HL-60 (cell line): ENCODE measurements around the gene KRT16.
"Not testable (repeated sequence)": the region's sequence is repeated elsewhere in the genome, so short reads cannot be mapped to it uniquely, and the experiment has no call there.

Experiments
- DNase-seq, 2 experiments: peaks; one replicate each; pipeline ENCODE4 v3.0.0-alpha.2; 2010 to 2020; ENCODE audit warnings: low read depth in 1 of 2, low spot score in 1 of 2
- H3K27ac ChIP-seq: fragments of 250-450 bp; sonication (Bioruptor Pico); replicated peaks from 2 replicates; pipeline ENCODE4 v1.5.1; 2020; ENCODE audit warnings: mild to moderate bottlenecking, moderate library complexity
- H3K27me3 ChIP-seq: fragments of 250-450 bp; sonication (Bioruptor Pico); 2 replicates; pipeline ENCODE4 v1.5.1; 2021; ENCODE audit warnings: mild to moderate bottlenecking, moderate library complexity; ENCODE audit not compliant: insufficient read depth, poor library complexity, severe bottlenecking
- H3K4me3 ChIP-seq: replicated peaks from 2 replicates; pipeline ENCODE4 v1.5.1; 2011; ENCODE audit warnings: mild to moderate bottlenecking, control low read depth, low read length; ENCODE audit not compliant: insufficient read depth
- CTCF ChIP-seq: IDR thresholded peaks from one replicate; pipeline ENCODE4 v1.5.1; 2011; ENCODE audit warnings: low read length, control low read depth, inconsistent platforms; ENCODE audit not compliant: insufficient read depth
- GABPA ChIP-seq: IDR thresholded peaks from 2 replicates; pipeline ENCODE4 v1.6.1; 2012; ENCODE audit warnings: low read depth
- POLR2AphosphoS5 ChIP-seq: IDR thresholded peaks from 2 replicates; pipeline ENCODE4 v1.6.1; 2012; ENCODE audit warnings: low read depth
- SPI1 ChIP-seq: IDR thresholded peaks from 2 replicates; pipeline ENCODE4 v1.6.1; 2012; ENCODE audit warnings: low read depth, mild to moderate bottlenecking, borderline replicate concordance
- TF ChIP-seq, protein P1 (sequence below): IDR thresholded peaks from 2 replicates; pipeline ENCODE4 v1.6.1; 2012; ENCODE audit warnings: low read depth; ENCODE audit not compliant: insufficient replicate concordance

KRT16 gene

GRCh38 chr17:41629316-41629715, 16.7 kb upstream of the KRT16 start:
- TF ChIP-seq POLR2AphosphoS5, result no peak
- no peak for TF ChIP-seq SPI1
- TF ChIP-seq GABPA, result no peak
- TF ChIP-seq, protein P1, sequence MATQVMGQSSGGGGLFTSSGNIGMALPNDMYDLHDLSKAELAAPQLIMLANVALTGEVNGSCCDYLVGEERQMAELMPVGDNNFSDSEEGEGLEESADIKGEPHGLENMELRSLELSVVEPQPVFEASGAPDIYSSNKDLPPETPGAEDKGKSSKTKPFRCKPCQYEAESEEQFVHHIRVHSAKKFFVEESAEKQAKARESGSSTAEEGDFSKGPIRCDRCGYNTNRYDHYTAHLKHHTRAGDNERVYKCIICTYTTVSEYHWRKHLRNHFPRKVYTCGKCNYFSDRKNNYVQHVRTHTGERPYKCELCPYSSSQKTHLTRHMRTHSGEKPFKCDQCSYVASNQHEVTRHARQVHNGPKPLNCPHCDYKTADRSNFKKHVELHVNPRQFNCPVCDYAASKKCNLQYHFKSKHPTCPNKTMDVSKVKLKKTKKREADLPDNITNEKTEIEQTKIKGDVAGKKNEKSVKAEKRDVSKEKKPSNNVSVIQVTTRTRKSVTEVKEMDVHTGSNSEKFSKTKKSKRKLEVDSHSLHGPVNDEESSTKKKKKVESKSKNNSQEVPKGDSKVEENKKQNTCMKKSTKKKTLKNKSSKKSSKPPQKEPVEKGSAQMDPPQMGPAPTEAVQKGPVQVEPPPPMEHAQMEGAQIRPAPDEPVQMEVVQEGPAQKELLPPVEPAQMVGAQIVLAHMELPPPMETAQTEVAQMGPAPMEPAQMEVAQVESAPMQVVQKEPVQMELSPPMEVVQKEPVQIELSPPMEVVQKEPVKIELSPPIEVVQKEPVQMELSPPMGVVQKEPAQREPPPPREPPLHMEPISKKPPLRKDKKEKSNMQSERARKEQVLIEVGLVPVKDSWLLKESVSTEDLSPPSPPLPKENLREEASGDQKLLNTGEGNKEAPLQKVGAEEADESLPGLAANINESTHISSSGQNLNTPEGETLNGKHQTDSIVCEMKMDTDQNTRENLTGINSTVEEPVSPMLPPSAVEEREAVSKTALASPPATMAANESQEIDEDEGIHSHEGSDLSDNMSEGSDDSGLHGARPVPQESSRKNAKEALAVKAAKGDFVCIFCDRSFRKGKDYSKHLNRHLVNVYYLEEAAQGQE, result no peak
- no peak for TF ChIP-seq CTCF
- H3K4me3 ChIP-seq, result no peak overlapping the region
- H3K27ac ChIP-seq, result no peak overlapping the region
- DNase-seq, result no peak
- no peaks in the 10 kb centered on the region for H3K27me3 ChIP-seq

DNA sequence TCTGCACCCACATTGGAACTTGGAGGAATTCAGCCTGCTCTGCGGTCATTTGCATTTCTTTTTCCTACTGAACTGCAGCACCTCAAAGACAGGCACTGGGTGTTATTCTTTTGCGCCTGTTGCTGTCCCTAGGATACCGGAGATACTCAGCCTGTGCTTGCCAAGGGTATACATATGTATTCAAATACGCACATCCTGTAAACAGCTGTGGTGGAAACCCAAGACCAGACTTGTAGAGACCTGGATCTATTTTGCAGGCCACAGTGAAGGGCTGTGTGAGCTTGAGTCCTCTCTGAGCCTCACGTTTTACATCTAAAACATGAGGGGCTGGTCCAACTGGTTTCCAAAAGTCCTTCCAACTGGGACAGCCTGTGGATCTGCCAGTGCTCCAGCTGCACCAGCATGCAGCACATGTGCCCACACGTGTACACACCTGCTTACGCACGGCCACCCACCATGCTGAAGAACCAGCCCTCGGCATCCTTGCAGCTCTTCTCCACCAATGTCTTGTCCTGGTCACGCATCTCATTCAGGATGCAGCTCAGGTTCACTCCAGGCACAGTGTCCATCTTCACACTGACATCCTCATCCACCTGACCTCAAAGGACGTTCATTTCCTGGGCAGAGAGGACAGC, 16.2 kb upstream of the KRT16 start:
- not testable (repeated sequence) for H3K4me3 ChIP-seq, DNase-seq, H3K27ac ChIP-seq, H3K27me3 ChIP-seq

DNA sequence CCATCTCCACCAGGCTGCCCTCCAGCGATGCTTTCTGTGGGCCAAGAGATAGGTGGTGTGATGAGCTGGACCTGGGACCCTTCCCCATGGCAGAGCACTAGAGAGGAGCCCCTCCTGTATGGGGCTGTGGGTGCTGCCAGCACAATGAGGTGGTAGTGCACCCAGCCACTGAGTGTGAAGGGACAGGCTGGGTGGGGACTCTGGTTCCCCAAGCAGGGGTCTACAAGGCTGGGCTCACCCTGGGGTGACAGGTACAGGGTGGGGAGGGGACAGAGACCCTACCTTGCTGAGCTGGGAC, 15.5 kb upstream of the KRT16 start:
- H3K27me3 ChIP-seq, H3K27ac ChIP-seq, H3K4me3 ChIP-seq, DNase-seq: not testable (repeated sequence)

DNA sequence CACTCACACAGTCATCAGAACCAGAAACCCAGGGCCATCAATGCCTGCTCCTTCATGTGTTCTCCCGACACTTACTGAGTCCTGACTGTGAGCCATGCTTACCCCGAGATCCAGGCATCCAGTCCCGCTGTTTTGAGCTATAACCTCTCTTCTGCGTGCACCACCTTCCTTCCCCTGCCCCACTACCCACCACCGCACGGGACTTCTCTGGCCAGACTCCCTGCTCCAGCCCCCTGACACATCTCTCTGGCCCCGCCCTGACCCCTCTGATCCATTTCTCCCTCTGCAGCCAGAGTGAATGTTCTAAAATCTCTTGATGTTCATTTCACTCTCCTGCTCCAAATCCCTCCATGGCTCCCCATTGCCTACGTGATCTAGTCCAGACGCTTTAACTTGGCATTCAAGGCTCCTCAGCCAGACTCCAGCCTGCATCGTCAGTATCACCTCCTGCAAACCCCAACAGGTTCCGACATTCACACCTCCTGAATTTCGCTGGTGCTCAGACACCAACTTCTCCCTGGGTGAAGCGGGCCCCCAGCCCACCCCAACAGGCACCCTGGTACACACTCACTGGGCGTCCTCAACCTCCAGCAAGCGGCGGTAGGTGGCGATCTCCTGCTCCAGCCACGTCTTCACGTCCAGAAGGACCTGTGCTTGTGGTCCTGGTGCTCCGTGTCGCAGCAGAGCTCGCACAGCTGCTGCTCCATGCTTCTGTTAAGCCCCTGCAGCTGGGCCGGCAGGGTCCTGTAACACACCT, 14.9 kb upstream of the KRT16 start:
- H3K4me3 ChIP-seq, result no peak overlapping the region
- TF ChIP-seq, protein P1, result no peak
- no peak for TF ChIP-seq POLR2AphosphoS5
- no peak for TF ChIP-seq CTCF
- no peak for TF ChIP-seq GABPA
- TF ChIP-seq SPI1, result no peak
- no peaks in the 10 kb centered on the region for H3K27me3 ChIP-seq
- no peak for DNase-seq
- no peak overlapping the region for H3K27ac ChIP-seq

DNA sequence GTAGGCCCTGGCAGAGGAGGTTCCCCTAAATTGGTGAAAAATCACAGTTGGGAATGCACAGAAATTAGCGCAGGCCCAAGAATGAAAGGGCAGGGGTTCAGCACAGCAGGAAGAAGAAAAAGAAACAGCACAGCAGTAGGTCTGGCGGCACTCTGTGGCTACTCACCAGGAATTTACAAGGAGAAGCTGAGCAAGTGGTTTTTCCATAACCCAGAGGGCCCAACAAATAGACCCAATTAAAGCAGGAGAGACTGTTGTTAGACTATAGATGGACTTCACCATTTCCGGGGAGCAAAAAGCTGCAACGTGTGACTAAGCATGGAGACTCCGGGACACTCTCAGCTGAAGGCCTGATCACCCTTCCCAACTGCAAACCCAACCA, 14.3 kb upstream of the KRT16 start:
- H3K4me3 ChIP-seq, H3K27ac ChIP-seq, DNase-seq, H3K27me3 ChIP-seq: not testable (repeated sequence)

DNA sequence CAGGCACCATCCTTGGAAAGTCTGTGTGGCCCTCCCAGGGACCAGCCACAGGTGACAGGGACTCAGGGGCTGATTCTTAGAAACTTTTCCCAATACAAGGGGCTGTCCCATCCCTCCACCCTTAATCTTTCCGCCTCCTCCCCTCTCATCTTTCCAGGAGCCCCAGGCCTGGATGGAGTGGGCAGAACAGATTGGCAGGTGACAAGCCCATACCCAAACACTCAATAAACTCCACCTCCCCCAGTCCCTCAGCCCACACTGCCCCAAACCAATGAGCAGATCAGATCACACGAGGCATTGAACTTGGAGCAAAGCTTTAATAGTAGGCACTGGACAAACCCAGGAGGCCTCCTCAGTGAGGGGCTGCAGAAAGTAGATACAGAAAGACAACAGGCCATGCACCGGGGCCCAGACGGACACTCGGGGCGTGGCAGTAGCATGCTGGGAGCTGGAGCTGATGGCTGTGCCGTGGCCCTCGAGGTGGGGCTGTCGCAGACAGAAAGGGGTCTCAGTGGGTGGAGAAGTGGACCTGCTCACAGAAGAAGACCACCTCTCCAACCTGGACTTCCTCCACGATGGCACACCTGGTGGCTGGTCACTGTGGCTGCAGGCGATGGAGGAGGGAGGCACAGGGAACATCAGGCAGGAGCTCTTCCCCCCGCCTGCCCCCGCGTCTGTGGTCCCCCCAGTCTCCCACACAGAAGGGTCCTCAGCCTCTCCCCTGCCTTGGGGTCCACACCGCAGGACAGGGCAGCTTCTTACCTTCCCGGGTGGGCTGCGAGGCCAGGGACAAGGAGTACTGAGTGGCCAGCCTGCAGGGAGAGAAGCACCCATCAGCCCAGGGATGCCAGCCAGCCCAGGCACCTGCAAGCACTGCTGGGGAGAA, 13.7 kb upstream of the KRT16 start:
- H3K4me3 ChIP-seq, DNase-seq, H3K27ac ChIP-seq, H3K27me3 ChIP-seq: not testable (repeated sequence)
